22Rv1 (cell line): Measurements from ENCODE around the gene MLH3.
A peak's percentile ranks its signal among the peaks of the same experiment; 100 is the strongest.

Experiments
- H3K27ac ChIP-seq: fragments of 450-650 bp; 2 replicates; pipeline ENCODE4 v1.5.1; 2017
- CTCF ChIP-seq: fragments of 450-650 bp; IDR thresholded peaks from 2 replicates; pipeline ENCODE4 v1.5.1; 2017; ENCODE audit warnings: mild to moderate bottlenecking
- ZFX ChIP-seq: fragments of 450-650 bp; IDR thresholded peaks from 2 replicates; pipeline ENCODE4 v1.6.1; 2017; ENCODE audit warnings: antibody characterized with exemption, borderline replicate concordance

Gene MLH3

GRCh38 chr14:75091251-75091650 lies 40.0 kb upstream of the MLH3 start:
- H3K27ac ChIP-seq: no peak overlapping the region
- TF ChIP-seq CTCF (no peak), ZFX (no peak)

- TF ChIP-seq CTCF: no peak
- no peak overlapping the region for H3K27ac ChIP-seq
Observed at GRCh38 chr14:75090353-75090752, 39.1 kb upstream of the MLH3 start.

GRCh38 chr14:75088566-75089373 lies 37.5 kb upstream of the MLH3 start:
- H3K27ac ChIP-seq: no peak overlapping the region
- TF ChIP-seq ZFX (no peak), CTCF (peak; percentile 83)

- no peak for TF ChIP-seq CTCF
- TF ChIP-seq ZFX: no peak
- no peak overlapping the region for H3K27ac ChIP-seq
Observed at GRCh38 chr14:75088153-75088552, 36.9 kb upstream of the MLH3 start.

GRCh38 chr14:75084513-75084912 lies 33.2 kb upstream of the MLH3 start:
- H3K27ac ChIP-seq: no peak overlapping the region
- TF ChIP-seq CTCF: peak; percentile 58
- no peak for TF ChIP-seq ZFX

- H3K27ac ChIP-seq: no peak overlapping the region
- no peak for TF ChIP-seq CTCF
- TF ChIP-seq ZFX: no peak
Observed at GRCh38 chr14:75083271-75083670, 32.0 kb upstream of the MLH3 start.

- TF ChIP-seq CTCF (no peak), ZFX (no peak)
- H3K27ac ChIP-seq: no peak overlapping the region
Observed at GRCh38 chr14:75081660-75082229, 30.5 kb upstream of the MLH3 start.
